Measurements from ENCODE around the gene KCNA1.

DNA sequence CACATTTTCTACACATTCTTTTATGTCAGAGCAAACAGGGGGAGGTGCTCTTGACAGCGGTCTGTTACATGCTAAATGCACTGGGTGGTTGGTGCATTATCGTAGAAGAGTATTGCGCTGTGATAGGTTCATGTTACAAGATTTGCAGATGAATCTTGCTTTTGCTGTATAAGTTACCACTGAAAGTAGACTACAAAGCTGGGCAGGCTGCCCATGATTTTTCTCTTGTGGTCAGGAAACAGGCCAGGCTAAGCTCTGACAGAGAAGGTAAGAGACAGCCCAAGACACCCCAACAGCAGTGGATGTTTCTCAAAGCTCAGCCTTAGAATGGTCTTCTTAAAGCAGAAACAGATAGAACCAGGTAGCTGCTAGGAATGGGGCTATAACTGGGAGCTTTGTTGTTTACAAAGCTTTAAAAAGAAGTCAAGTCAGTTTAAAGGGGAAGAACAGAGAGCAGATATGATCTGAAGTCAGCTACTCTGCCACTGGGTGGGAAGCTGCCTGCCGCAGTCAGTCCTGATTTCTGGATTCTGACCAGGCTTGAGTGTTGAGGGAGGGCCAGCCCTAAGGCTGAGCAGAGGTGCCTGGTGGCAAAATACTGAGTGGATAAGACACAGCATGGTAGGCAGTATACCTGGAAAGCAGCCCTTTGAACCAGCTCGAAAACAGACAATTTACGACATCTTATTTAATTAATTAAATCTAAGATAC is 9.4 kb downstream of the KCNA1 start:
- TF ChIP-seq, protein P1, sequence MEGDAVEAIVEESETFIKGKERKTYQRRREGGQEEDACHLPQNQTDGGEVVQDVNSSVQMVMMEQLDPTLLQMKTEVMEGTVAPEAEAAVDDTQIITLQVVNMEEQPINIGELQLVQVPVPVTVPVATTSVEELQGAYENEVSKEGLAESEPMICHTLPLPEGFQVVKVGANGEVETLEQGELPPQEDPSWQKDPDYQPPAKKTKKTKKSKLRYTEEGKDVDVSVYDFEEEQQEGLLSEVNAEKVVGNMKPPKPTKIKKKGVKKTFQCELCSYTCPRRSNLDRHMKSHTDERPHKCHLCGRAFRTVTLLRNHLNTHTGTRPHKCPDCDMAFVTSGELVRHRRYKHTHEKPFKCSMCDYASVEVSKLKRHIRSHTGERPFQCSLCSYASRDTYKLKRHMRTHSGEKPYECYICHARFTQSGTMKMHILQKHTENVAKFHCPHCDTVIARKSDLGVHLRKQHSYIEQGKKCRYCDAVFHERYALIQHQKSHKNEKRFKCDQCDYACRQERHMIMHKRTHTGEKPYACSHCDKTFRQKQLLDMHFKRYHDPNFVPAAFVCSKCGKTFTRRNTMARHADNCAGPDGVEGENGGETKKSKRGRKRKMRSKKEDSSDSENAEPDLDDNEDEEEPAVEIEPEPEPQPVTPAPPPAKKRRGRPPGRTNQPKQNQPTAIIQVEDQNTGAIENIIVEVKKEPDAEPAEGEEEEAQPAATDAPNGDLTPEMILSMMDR (IDR thresholded peaks at IDR 0.05), result no peak
- TF ChIP-seq POLR2AphosphoS5 (IDR thresholded peaks at IDR 0.05), result no peak
